ENCODE data around the gene MB. TPM values are rescaled to one million over a fixed set of nuclear protein-coding genes. Genes with fewer than 3 reads are reported as not detected.

MB gene
- total and polyA plus RNA-seq, 4 donors: 1.3 to 3.1 (median 1.8) TPM

GRCh38 chr22:35619336-35620094 lies 2.4 kb upstream of the MB start:
- DNase-seq (no peak), ATAC-seq (ENCODE audit: insufficient read depth, low FRiP score) (no peak)
- H3K27ac ChIP-seq (ENCODE audit: low read depth in 1 of 2, low read length in 1 of 2): peak overlapping the region in 1 of 2 donors; percentile 87
- no peak for TF ChIP-seq CTCF (IDR thresholded peaks at IDR 0.05; ENCODE audit: control extremely low read depth, extremely low read depth)
- no peaks in the 10 kb centered on the region for H3K9me3 ChIP-seq (ENCODE audit: control insufficient read depth in 4 of 4, insufficient read depth in 3 of 4, low read length in 3 of 4)
- no peaks in the 10 kb centered on the region for H3K36me3 ChIP-seq (ENCODE audit: control insufficient read depth in 4 of 4, insufficient read depth in 4 of 4, low read length in 4 of 4)
- H3K4me1 ChIP-seq (ENCODE audit: control insufficient read depth in 5 of 5, insufficient read depth in 5 of 5, low read length in 5 of 5): peaks cover 0 to 6% (median 3%) of the 10 kb centered on the region in 5 donors
- no peaks in the 10 kb centered on the region for H3K27me3 ChIP-seq (ENCODE audit: control insufficient read depth in 3 of 3, insufficient read depth in 3 of 3, low read length in 2 of 3)
- H3K4me3 ChIP-seq: no peak overlapping the region
- no peak overlapping the region for H3K9ac ChIP-seq (ENCODE audit: insufficient read depth in 1 of 2, low read length in 2 of 2)
- 89 to 96% methylated on average over 13 of the region's 13 CpGs for WGBS, 2 donors

GRCh38 chr22:35618427-35619223 lies 1.5 kb upstream of the MB start:
- Histone ChIP-seq H3K4me3 (no peak overlapping the region), H3K9me3 (ENCODE audit: control insufficient read depth in 4 of 4, insufficient read depth in 3 of 4, low read length in 3 of 4) (no peaks in the 10 kb centered on the region), H3K4me1 (ENCODE audit: control insufficient read depth in 5 of 5, insufficient read depth in 5 of 5, low read length in 5 of 5) (peaks cover 0 to 6% (median 3%) of the 10 kb centered on the region in 5 donors), H3K27ac (ENCODE audit: low read depth in 1 of 2, low read length in 1 of 2) (peak overlapping the region in 1 of 2 donors; percentile 94), H3K27me3 (ENCODE audit: control insufficient read depth in 3 of 3, insufficient read depth in 3 of 3, low read length in 2 of 3) (no peaks in the 10 kb centered on the region), H3K36me3 (ENCODE audit: control insufficient read depth in 4 of 4, insufficient read depth in 4 of 4, low read length in 4 of 4) (no peaks in the 10 kb centered on the region), H3K9ac (ENCODE audit: insufficient read depth in 1 of 2, low read length in 2 of 2) (no peak overlapping the region)
- WGBS, 2 donors: 96 to 100% methylated on average over 1 of the region's 1 CpG
- DNase-seq: no peak
- no peak for ATAC-seq (ENCODE audit: insufficient read depth, low FRiP score)
- no peak for TF ChIP-seq CTCF (IDR thresholded peaks at IDR 0.05; ENCODE audit: control extremely low read depth, extremely low read depth)

- DNase-seq: no peak
- Histone ChIP-seq H3K4me3 (no peak overlapping the region), H3K27me3 (ENCODE audit: control insufficient read depth in 3 of 3, insufficient read depth in 3 of 3, low read length in 2 of 3) (no peaks in the 10 kb centered on the region), H3K36me3 (ENCODE audit: control insufficient read depth in 4 of 4, insufficient read depth in 4 of 4, low read length in 4 of 4) (no peaks in the 10 kb centered on the region), H3K9me3 (ENCODE audit: control insufficient read depth in 4 of 4, insufficient read depth in 3 of 4, low read length in 3 of 4) (no peaks in the 10 kb centered on the region), H3K9ac (ENCODE audit: insufficient read depth in 1 of 2, low read length in 2 of 2) (no peak overlapping the region), H3K27ac (ENCODE audit: low read depth in 1 of 2, low read length in 1 of 2) (peak overlapping the region in 1 of 2 donors; percentile 94), H3K4me1 (ENCODE audit: control insufficient read depth in 5 of 5, insufficient read depth in 5 of 5, low read length in 5 of 5) (peaks cover 0 to 6% (median 0%) of the 10 kb centered on the region in 5 donors)
- TF ChIP-seq CTCF (IDR thresholded peaks at IDR 0.05; ENCODE audit: control extremely low read depth, extremely low read depth): no peak
- WGBS, 2 donors: 27 to 51% methylated on average over 7 of the region's 7 CpGs
- ATAC-seq (ENCODE audit: insufficient read depth, low FRiP score): no peak
Observed at GRCh38 chr22:35616043-35616442, 1.1 kb downstream of the MB start.
